HG03280 (cell line): ENCODE results near the gene LMLN.
"Not testable (repeated sequence)": the region's sequence is repeated elsewhere in the genome, so short reads cannot be mapped to it uniquely, and the experiment has no call there.

Experiments used
- ATAC-seq: cut with Tn5 transposase; IDR thresholded peaks from one replicate; pipeline ENCODE4 v1.9.1; 2021; ENCODE audit warnings: mild to moderate bottlenecking, moderate library complexity; ENCODE audit not compliant: unreplicated experiment

Gene LMLN, protein sequence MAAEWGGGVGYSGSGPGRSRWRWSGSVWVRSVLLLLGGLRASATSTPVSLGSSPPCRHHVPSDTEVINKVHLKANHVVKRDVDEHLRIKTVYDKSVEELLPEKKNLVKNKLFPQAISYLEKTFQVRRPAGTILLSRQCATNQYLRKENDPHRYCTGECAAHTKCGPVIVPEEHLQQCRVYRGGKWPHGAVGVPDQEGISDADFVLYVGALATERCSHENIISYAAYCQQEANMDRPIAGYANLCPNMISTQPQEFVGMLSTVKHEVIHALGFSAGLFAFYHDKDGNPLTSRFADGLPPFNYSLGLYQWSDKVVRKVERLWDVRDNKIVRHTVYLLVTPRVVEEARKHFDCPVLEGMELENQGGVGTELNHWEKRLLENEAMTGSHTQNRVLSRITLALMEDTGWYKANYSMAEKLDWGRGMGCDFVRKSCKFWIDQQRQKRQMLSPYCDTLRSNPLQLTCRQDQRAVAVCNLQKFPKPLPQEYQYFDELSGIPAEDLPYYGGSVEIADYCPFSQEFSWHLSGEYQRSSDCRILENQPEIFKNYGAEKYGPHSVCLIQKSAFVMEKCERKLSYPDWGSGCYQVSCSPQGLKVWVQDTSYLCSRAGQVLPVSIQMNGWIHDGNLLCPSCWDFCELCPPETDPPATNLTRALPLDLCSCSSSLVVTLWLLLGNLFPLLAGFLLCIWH

DNA sequence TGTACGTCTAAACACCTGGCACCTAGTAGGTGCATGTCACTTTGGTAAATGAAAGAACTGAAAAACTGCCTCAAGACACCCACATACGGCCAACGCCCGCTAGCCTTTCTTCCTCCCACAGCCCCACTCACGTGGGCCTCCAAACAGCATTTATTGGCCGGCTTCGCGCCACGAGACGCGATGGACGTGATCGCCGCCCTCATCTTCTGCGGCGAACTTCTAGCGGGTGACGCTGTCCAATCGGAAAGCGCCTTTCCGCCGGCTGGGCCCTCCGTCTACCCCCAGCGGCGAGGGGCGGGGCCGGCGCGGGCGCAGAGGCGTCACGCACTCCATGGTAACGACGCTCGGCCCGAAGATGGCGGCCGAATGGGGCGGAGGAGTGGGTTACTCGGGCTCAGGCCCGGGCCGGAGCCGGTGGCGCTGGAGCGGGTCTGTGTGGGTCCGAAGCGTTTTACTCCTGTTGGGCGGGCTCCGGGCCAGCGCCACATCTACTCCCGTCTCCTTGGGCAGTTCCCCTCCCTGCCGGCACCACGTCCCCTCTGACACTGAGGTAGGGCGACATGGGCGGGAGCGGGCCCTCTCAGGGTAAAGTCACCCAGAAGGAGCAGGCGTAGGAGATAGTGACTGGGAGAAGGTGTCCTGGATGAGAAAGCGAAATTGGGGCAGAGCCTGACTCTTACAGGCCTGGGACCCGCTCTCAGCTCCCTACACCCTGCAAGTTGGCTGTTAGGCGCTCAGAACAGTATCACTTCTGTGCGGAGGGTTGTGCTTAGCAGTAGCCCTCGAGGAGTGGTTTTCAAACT lies at the start of gene LMLN:
Gene LMLN (plus strand): TSS at position 327 of the 803 bp plus-strand sequence. CDS start 29 bp downstream, at position 356.
- ATAC-seq: peak; percentile 97

GRCh38 chr3:197912741-197913476 lies 47.1 kb upstream of the LMLN start:
- ATAC-seq: no peak

GRCh38 chr3:197913641-197914380 lies 46.2 kb upstream of the LMLN start:
- ATAC-seq: no peak

- ATAC-seq: not testable (repeated sequence)
These were observed 38.4 kb upstream of the LMLN start for GRCh38 chr3:197921429-197922275.

DNA sequence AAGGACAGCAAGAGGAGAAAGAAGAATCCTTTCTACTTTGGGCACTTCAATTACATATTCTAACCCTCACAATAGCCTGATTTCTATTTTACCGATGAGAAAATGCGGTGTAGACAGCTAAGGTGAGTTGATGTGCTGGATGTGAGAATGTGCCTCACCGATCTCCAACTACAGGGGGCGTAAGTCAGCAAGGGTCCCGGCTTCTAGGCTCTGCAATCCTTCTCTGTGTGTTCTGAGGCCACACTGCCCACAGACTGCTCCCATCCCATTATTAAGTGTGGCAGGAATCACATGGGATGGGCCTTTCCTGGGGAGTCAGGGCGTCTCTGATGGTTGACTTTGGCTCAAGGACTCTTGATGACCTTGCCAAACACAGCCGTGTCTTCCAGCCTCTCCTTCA lies 33.6 kb upstream of the LMLN start:
- ATAC-seq: no peak

DNA sequence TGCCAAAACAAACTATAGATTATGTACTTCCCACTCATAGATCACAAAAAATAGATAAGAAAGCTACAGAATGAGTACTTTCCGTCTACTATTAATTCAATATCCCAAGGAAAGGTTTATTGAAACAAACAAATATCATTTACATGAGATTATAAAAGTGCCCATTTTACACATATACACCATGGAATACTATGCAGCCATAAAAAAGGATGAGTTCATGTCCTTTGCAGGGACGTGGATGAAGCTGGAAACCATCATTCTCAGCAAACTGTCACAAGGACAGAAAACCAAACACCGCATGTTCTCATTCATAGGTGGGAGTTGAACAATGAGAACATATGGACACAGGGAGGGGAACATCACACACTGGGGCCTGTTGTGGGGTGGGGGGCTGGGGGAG lies 32.4 kb upstream of the LMLN start:
- ATAC-seq: not testable (repeated sequence)

DNA sequence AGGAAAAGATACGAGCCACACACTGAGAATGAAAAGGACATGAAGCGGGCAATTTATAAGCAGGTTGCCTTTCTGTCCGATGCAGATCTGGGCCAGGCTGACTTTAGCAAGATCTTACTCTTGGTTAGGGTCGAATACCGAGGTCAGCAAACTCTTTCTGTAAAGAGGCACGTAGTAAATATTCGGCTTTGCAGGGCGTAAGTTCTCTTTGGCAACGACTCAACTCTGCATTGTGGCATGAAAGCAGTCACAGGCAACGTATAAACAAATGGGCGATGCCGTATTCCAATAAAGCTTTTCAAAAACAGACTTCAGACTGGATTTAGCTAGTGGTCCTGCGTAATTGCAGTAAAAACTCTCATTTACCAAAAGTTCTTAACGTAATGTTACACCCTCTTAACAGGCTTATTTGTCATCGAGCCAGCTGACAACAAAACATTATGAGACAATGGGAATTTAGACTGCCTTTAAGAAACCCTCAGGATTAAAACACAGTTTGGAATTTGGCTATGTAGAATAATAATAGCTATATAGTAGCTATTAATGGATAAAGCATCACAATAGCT lies 23.1 kb upstream of the LMLN start:
- ATAC-seq: no peak

DNA sequence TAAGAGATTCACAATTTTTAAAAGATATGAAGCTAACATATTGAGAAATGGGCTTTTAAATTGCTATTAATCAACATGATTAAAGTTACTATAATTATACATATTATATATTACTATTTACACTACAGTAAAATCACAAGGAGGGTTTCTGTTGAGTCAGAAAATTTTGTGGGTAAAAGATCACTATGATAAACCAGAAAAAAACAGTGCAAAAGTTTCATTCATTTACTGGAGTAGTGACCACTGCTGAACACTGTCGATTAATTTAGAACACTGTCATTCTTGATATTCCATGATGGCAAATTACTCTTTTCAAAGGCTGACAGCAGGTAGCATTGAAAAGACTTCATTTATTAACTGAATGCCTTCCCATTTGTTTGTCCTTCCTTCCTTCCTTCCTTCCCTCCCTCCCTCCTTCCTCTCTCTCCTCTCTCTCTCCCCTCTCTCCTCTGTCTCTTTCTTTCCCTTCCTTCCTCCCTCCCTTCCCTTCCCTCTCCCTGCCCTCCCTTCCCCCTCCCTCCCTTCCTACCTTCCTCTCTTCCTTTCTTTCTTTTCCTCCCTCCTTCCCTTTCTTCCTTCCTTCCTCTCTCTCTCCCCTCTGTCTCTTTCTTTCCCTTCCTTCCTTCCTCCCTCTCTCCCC lies 19.2 kb upstream of the LMLN start:
- no peak for ATAC-seq

GRCh38 chr3:197942956-197943556 lies 17.0 kb upstream of the LMLN start:
- peak; percentile 75 for ATAC-seq

DNA sequence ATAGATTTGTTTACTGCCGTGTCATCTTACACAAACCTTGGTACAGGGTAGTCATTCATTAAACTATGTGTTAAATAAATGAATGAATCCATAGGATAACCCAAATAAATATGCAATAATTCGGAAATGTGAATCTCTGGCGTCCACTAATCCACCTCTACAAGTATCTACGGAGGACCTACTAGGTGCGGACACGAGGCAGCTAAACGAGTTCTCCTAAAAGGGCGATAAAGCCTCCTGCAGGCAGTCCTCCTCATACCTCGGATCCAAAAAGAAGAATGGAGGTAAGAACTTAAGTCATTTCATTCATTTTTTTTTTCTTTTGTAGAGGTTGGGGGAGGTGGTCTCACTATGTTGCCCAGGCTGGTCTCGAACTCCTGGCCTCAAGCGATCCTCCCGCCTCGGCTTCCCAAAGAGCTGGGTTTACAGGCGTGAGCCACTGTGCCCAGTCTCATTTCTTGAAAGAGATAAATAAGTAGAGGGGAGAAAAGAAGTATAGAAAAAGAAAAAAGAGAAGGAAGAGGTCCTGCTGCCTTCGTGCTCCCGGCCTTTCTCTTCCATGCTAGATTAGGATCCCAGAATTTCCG lies 10.7 kb upstream of the LMLN start:
- ATAC-seq: no peak

DNA sequence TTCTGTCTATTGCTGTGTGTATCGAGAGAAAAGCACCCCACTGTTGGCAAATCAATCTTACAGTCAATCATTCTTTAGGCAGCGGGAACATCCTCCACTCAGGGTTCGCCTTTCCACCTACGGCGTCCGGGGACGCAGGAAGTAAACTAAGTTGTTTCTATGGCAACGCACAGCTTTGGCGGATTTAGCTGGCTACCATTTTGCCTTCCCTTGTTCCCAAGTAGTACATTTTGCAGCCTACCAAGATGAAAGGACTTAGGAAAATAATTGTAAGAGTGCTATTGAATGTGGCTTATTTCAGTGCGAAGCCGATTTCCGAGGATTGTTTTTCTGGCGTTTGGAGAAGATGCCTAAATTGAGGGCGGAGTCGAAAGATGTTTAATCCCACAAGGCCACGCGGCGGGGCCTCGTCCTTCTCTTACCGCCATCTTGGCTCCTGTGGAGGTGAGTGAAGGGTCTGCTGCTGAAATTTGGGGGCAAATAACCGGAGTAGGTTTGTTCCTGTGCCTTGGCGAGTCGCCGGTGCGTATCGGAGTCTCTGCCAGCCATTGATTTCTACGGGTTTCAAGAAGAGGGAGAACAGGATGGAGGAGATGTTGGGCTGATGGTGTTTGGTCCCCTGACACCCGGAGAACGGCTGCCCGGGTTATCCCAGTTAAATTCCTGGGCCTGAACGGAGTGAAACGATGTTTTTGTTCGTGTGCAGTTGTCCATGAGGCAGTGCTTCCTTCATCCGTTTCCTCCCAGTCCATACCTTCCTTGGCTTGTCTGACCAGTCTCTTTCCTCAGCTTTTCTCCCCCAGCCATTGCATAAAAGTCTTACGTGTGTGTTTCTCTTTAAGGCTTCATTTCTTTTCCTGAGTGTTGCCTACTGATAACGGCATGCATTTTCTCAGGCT lies 10.0 kb upstream of the LMLN start, which contains the start of gene RPL35A:
Gene RPL35A (plus strand): TSS at position 413 of the 899 bp plus-strand sequence. CDS start 778 bp downstream, outside the sequence.
- peak; percentile 92 for ATAC-seq

GRCh38 chr3:197950677-197951061 lies 9.3 kb upstream of the LMLN start:
- no peak for ATAC-seq

DNA sequence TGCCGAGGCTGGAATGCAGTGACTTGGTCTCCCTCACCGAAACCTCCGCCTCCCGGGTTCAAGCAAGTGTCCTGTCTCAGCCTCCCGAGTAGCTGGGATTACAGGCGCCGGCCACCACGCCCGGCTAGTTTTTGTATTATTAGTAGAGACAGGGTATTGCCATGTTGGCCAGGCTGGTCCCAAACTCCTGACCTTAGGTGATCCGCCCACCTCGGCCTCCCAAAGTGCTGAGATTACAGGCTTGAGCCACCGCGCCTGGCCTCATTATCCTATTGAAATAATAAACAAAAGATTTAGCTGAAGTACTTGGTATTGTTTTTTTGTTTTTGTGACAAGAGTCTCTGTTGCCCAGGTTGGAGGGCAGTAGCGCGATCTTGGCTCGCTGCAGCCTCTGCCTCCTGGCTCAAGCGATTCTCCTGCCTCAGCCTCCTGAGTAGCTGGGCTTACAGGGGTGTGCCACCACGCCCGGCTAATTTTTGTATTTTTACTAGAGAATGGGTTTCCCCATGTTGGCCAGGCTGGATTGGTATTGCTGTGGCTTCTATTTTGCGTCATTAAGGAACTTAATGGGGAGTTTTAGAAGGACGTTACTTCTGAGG lies 8.5 kb upstream of the LMLN start:
- ATAC-seq: no peak

- ATAC-seq: no peak
These were observed 7.6 kb upstream of the LMLN start for GRCh38 chr3:197952440-197952839.

DNA sequence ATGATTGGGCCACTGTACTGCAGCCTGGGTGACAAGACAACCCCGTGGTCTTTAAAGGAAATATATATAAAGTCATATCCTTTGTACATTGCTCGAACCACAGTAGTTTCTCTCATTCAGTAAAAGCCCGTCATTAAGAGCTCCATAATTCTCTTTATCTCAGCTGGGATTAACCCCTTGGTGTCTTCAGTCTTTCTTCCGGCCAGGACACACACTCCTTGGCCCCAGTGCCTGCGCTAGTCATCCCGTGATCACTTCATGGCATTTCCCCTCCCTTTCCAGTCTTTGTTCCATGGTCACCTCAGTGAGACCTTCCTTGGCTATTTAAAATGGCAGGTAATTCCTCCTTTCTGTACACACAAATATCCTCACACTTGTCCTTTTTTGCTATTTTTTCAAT lies 6.7 kb upstream of the LMLN start:
- ATAC-seq: no peak

DNA sequence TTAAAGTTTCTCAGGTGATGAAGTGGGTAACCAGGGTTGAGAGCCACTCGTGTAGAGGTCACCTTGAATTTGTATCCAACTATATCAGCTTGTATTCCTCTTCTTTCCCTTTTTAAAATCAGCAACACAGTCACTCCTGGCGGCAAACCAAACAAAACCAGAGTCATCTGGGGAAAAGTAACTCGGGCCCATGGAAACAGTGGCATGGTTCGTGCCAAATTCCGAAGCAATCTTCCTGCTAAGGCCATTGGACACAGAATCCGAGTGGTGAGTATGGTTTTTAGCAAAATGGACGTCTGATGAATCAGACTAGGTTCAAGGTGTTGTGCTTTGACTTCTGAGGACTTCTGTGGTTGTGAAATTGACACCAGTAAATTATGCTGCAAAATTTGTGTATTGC lies 6.1 kb upstream of the LMLN start:
- no peak for ATAC-seq
